Mucosa of descending colon (tissue), 3 donors: ENCODE data around the gene TNK2. TPM values are rescaled to one million over a fixed set of nuclear protein-coding genes. Genes with fewer than 3 reads are reported as not detected.

Experiments
- ATAC-seq: fragments of 200-7000 bp; cut with Tn5 transposase; one replicate; pipeline ENCODE4 v1.9.1; 2020; ENCODE audit warnings: mild to moderate bottlenecking, moderate library complexity
- DNase-seq, 3 donors: peaks; one replicate each; pipeline ENCODE4 v3.0.0-alpha.2; 2020
- H3K36me3 ChIP-seq: fragments of 200-600 bp; one replicate; pipeline ENCODE4 v1.8.0; 2021; ENCODE audit warnings: low read depth, mild to moderate bottlenecking
- H3K4me1 ChIP-seq: fragments of 200-600 bp; one replicate; pipeline ENCODE4 v1.8.0; 2021; ENCODE audit warnings: low read depth, mild to moderate bottlenecking
- H3K4me3 ChIP-seq: fragments of 200-600 bp; one replicate; pipeline ENCODE4 v1.8.0; 2021; ENCODE audit warnings: mild to moderate bottlenecking
- H3K9me3 ChIP-seq: fragments of 200-600 bp; one replicate; pipeline ENCODE4 v1.8.0; 2021; ENCODE audit warnings: mild to moderate bottlenecking
- CTCF ChIP-seq: fragments of 200-600 bp; IDR thresholded peaks from one replicate; pipeline ENCODE4 v1.8.0; 2022; ENCODE audit warnings: antibody characterized with exemption, mild to moderate bottlenecking
- intact Hi-C, 2 donors: fragments of 100-400 bp; cut with DNase I in 1 of 2; cut with micrococcal nuclease in 1 of 2; formaldehyde crosslinking; loops; one replicate each; pipeline versions ENCODE4 v1.11.0 to v1.11.1; 2022; cut with DNase I, micrococcal nuclease
- total RNA-seq, 3 donors: library from RNA; stranded (reverse); fragmentation: NEBNext Ultra II Directional in 2 of 3; extraction: Animal tissue kit (Norgen Biotek cat#: 25700) in 2 of 3; gene quantifications; one replicate each; pipeline versions ENCODE4 v1.2.1 to v1.2.4, GENCODE V29; 2021 to 2023
- donor health status: DM: no; HTN: no; CAD: no; lungs with moderate emphysema.
- donor health status: DM: no; HTN: no; CAD: no.
- donor health status: DM: no; HTN: yes; CAD: no.

The TNK2 gene
- total RNA-seq, 3 donors from 2014 or later: 16.8 to 61.1 (median 28.0) TPM

DNA sequence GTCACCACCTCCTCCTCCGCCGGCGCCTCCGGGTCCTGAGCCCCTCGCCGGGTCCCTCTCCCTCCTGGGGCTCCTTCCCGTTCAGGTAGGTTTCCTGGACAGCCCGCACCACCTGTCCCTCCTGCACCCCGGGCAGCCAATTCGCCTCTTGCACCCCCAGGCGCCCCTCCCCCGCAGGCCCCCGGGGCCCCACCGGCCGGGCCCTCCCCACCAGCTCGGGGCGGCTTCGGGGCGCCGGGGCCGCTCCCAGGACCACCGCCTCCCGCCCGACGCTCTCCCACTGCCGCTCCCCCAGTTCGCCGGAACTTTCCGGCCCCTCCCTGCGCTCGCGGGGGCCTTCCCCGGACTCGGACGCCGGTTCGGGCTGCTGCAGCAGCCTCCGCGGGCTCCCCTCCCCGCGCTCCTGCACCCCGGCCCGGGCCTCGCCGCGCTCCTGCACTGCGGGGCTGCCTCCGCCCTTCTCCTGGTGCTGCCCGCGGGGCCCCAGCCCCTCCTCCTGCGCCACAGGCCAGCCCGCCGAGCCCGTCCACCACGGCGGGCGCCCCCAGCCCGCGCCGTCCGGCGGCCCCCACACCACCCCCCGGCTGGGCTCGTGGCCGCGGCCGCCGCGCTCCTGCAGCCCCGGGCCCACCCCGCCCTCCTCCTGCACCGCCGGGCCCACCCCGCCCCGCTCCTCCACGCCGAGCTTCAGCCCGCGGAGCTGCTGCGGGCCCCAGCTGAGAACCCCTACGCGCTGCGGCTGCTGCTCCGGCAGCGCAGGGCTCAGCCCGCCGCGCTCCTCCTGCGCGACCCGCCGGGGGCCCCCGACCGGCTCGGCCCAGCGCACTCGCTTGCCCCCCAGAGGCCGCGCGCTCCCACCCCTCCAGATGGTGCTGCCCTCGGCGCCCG is 587 bp upstream of the TNK2 start:
- intact Hi-C loops: no loop called here
- H3K4me3 ChIP-seq: peak overlapping the region; percentile 34
- no peak for TF ChIP-seq CTCF
- no peaks in the 10 kb centered on the region for H3K36me3 ChIP-seq
- DNase-seq: peak in 1 of 3 donors; percentile 63
- no peaks in the 10 kb centered on the region for H3K9me3 ChIP-seq
- peaks cover 26% of the 10 kb centered on the region for H3K4me1 ChIP-seq
- ATAC-seq: peak; percentile 17

- Histone ChIP-seq H3K4me1 (peaks cover 26% of the 10 kb centered on the region), H3K4me3 (no peak overlapping the region), H3K36me3 (no peaks in the 10 kb centered on the region), H3K9me3 (no peaks in the 10 kb centered on the region)
- intact Hi-C loops: no loop called here
- peak in 2 of 3 donors; percentile 70 to 81 for DNase-seq
- ATAC-seq: peak; percentile 18
- TF ChIP-seq CTCF: no peak
Measured at GRCh38 chr3:195907684-195907933, 742 bp downstream of the TNK2 start.

DNA sequence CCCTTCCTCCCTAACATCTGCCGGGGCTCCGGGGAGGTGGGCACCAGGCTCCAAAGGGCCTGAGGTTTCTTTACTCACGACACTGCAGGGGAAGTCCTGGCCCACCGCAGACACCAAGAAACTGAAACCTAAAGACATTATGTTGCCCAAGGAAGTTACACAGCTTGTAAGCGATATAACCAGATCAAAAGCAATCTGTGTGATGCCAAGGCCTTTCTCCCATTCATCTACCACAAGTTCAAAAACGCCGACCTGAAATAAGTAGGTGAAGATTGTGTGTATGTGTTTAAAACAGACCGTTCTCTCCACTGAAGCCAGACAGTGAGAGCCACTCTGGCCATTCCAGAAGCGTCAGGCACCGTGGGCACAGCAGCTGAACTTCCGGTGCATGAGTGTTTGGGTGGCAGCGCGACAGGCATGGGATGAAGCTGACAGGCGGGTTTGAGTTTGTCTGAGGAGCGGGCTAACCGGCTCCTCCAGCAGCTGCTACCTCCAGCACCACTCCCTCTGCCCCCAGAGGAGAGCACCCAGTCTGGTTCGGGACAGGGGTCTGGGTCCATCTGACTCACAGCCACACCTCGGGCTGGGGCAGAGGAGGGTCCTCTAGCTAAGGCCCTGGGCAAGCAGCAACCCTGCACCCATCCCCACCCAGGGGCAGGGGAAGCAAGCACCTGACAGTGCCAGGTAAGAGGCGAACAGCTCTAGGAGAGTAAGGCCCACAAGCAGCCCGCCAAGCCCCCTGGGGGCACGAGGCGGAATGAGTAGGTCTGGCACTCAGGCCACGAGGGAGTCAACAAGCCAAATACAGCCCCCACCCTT is 1.3 kb downstream of the TNK2 start:
- H3K4me3 ChIP-seq: no peak overlapping the region
- intact Hi-C loops: no loop called here

DNA sequence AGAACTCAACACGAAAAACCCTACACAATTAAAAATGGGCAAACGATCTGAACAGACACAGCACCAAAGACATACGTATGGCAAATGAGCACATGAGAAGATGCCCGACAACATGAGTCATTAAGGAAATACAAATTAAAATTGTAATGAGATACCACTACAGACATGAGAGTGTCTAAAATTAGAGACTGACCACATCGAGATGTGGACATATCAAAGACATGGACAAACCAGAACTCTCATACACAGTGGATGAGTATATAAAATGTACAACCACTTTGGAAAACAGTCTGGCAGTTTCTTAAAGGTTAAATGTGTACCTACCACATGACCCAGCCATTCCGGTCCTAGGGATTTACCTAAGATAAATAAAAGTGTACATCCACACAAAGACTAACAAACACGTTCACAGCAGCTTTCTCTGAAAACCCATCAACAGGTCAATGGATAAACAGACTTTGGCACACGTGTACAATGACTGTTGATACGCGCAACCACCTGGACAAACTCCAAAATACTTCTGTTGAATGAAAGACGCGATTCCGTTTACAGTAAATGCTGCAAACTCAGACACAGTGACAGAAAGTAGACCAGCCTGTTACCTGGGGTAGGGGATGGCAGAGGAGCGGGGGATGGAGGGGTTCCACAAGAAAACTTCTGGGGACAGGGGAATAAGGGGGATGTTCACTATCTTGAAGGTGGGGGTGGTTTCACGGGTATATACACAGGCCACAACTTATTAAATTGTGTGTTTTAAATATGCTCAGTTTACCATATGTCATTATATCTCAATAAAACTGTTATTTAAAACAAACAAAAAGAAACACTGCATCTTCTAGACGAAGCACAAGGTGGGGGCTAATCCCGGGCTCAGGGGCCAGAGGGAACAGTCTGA is 2.1 kb downstream of the TNK2 start:
- ATAC-seq (no peak), DNase-seq (peak in 1 of 3 donors; percentile 49)
- H3K36me3 ChIP-seq: no peaks in the 10 kb centered on the region
- H3K9me3 ChIP-seq: no peaks in the 10 kb centered on the region
- peaks cover 26% of the 10 kb centered on the region for H3K4me1 ChIP-seq
- intact Hi-C loops: no loop called here
- H3K4me3 ChIP-seq: no peak overlapping the region
- TF ChIP-seq CTCF: no peak

More for the DNA sequence above, 1.3 kb downstream of the TNK2 start:
- peak; percentile 37 for ATAC-seq
- DNase-seq: peak; percentile 59 to 79 (median 67)
- Histone ChIP-seq H3K9me3 (no peaks in the 10 kb centered on the region), H3K4me1 (peaks cover 26% of the 10 kb centered on the region), H3K36me3 (no peaks in the 10 kb centered on the region)
- TF ChIP-seq CTCF: no peak

DNA sequence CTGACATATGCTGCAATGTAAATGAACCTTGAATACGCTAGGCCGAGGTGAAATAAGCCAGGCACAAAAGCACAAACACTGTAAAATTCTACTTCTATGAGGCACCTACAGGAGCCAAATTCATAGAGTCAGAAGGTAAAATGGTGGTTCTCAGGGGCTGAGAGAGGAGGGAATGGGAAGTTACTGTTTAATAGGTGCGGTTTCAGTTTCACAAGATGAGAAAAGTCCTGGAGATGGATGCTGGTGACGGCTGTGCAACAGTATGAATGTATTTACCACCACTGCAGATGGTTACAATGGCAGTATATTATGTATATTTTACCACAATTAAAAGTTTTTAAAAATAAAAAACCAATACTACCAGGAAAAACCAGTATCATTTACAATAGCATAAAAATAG is 4.0 kb downstream of the TNK2 start:
- H3K36me3 ChIP-seq: no peaks in the 10 kb centered on the region
- H3K4me3 ChIP-seq: no peak overlapping the region
- intact Hi-C loops: no loop called here
- H3K9me3 ChIP-seq: no peaks in the 10 kb centered on the region
- peaks cover 26% of the 10 kb centered on the region for H3K4me1 ChIP-seq
- DNase-seq: no peak
- no peak for TF ChIP-seq CTCF
- ATAC-seq: no peak
